Mesodermal cell (in vitro differentiated cells): ENCODE results near the gene PRKAR1B.

Experiments
- H3K27ac ChIP-seq: 2 replicates; pipeline ENCODE4 v1.7.0; 2013; ENCODE audit warnings: mild to moderate bottlenecking, low read depth, low read length, moderate library complexity; ENCODE audit not compliant: severe bottlenecking
- H3K36me3 ChIP-seq: 2 replicates; pipeline ENCODE4 v1.7.1; 2013; ENCODE audit warnings: mild to moderate bottlenecking, low read length, moderate library complexity; ENCODE audit not compliant: control insufficient read depth, insufficient read depth
- H3K4me1 ChIP-seq: one replicate; pipeline ENCODE4 v1.7.1; 2013; ENCODE audit warnings: mild to moderate bottlenecking, low read length; ENCODE audit not compliant: insufficient read depth, control insufficient read depth, poor library complexity, severe bottlenecking
- H3K4me3 ChIP-seq: 2 replicates; pipeline ENCODE4 v1.7.0; 2013; ENCODE audit warnings: low read length, control low read depth, mild to moderate bottlenecking; ENCODE audit not compliant: insufficient read depth, poor library complexity, severe bottlenecking; ENCODE audit errors: extremely low read depth
- H3K9me3 ChIP-seq: 2 replicates; pipeline ENCODE4 v1.7.1; 2013; ENCODE audit warnings: mild to moderate bottlenecking, low read length, moderate library complexity; ENCODE audit not compliant: control insufficient read depth
- WGBS, 2 experiments: methylation state at CpG; one replicate each; pipeline ENCODE4 v1.1.5; 2013; ENCODE audit warnings: missing lambda C conversion rate in 2 of 2; ENCODE audit not compliant: insufficient coverage in 2 of 2; 5-methylcytosine and 5-hydroxymethylcytosine counted together

PRKAR1B gene

GRCh38 chr7:519484-520390, 207.3 kb downstream of the PRKAR1B start, which contains the start of gene PDGFA:
TSS of gene PDGFA (minus strand) at chr7:519846. CDS start at chr7:519001, 845 bp downstream.
- Histone ChIP-seq H3K27ac (no peak within 1 kb of the TSS), H3K4me3 (peak within 1 kb of the TSS; percentile 68), H3K9me3 (no peaks in the 10 kb centered on the region), H3K4me1 (peaks cover 29% of the 10 kb centered on the region), H3K36me3 (no peaks in the 10 kb centered on the region)
- WGBS, 2 experiments, result 0% methylated on average over 35 to 45 of the region's 132 CpGs

GRCh38 chr7:518630-519483, 208.2 kb downstream of the PRKAR1B start:
- Histone ChIP-seq H3K27ac (no peak overlapping the region), H3K4me3 (peak overlapping the region; percentile 68), H3K4me1 (peaks cover 37% of the 10 kb centered on the region), H3K9me3 (no peaks in the 10 kb centered on the region), H3K36me3 (no peaks in the 10 kb centered on the region)
- 0 to 1% methylated on average over 65 to 75 of the region's 93 CpGs for WGBS, 2 experiments

GRCh38 chr7:517774-518629, 209.1 kb downstream of the PRKAR1B start:
- Histone ChIP-seq H3K27ac (no peak overlapping the region), H3K9me3 (no peaks in the 10 kb centered on the region), H3K4me1 (peaks cover 43% of the 10 kb centered on the region), H3K36me3 (peaks cover 4% of the 10 kb centered on the region), H3K4me3 (peak overlapping the region; percentile 68)
- 0% methylated on average over 27 to 29 of the region's 70 CpGs for WGBS, 2 experiments

GRCh38 chr7:516606-517456, 210.2 kb downstream of the PRKAR1B start:
- 1 to 3% methylated on average over 60 to 72 of the region's 83 CpGs for WGBS, 2 experiments
- no peak overlapping the region for H3K27ac ChIP-seq
- H3K4me1 ChIP-seq, result peaks cover 34% of the 10 kb centered on the region
- peaks cover 14% of the 10 kb centered on the region for H3K36me3 ChIP-seq
- peak overlapping the region; percentile 68 for H3K4me3 ChIP-seq
- no peaks in the 10 kb centered on the region for H3K9me3 ChIP-seq

- H3K4me3 ChIP-seq, result peak overlapping the region; percentile 31
- H3K27ac ChIP-seq, result no peak overlapping the region
- no peaks in the 10 kb centered on the region for H3K9me3 ChIP-seq
- H3K4me1 ChIP-seq, result peaks cover 29% of the 10 kb centered on the region
- WGBS, 2 experiments, result 3 to 9% methylated on average over 9 of the region's 13 CpGs
- H3K36me3 ChIP-seq, result peaks cover 19% of the 10 kb centered on the region
These were observed 210.9 kb downstream of the PRKAR1B start for GRCh38 chr7:516216-516605.

GRCh38 chr7:515628-516027, 211.5 kb downstream of the PRKAR1B start:
- H3K36me3 ChIP-seq, result peaks cover 19% of the 10 kb centered on the region
- WGBS, 2 experiments, result 18 to 23% methylated on average over 4 to 6 of the region's 10 CpGs
- no peaks in the 10 kb centered on the region for H3K9me3 ChIP-seq

GRCh38 chr7:514651-515598, 212.2 kb downstream of the PRKAR1B start:
- H3K4me1 ChIP-seq, result peaks cover 29% of the 10 kb centered on the region
- H3K4me3 ChIP-seq, result no peak overlapping the region
- 38 to 41% methylated on average over 19 to 23 of the region's 25 CpGs for WGBS, 2 experiments
- peak overlapping the region; percentile 10 for H3K27ac ChIP-seq
- no peaks in the 10 kb centered on the region for H3K9me3 ChIP-seq
- H3K36me3 ChIP-seq, result peaks cover 22% of the 10 kb centered on the region

More at GRCh38 chr7:515628-516027, 211.5 kb downstream of the PRKAR1B start:
- peaks cover 29% of the 10 kb centered on the region for H3K4me1 ChIP-seq
- no peak overlapping the region for H3K27ac ChIP-seq
- no peak overlapping the region for H3K4me3 ChIP-seq

- H3K4me3 ChIP-seq, result no peak overlapping the region
- no peaks in the 10 kb centered on the region for H3K9me3 ChIP-seq
- 90 to 93% methylated on average over 10 of the region's 10 CpGs for WGBS, 2 experiments
- peaks cover 29% of the 10 kb centered on the region for H3K4me1 ChIP-seq
- no peak overlapping the region for H3K27ac ChIP-seq
- H3K36me3 ChIP-seq, result peaks cover 29% of the 10 kb centered on the region
These were observed 212.8 kb downstream of the PRKAR1B start for GRCh38 chr7:514242-514641.
